KBM-7 (cell line): ENCODE data around the gene ACBD4.

Experiments
- DNase-seq: peaks from one replicate; pipeline ENCODE4 v3.0.0-alpha.2; 2015
- in situ Hi-C: fragments of 300-500 bp; cut with MboI; formaldehyde crosslinking; loops from 2 replicates; pipeline ENCODE4 v1.14.3; 2020; ENCODE audit warnings: low sequenced_read_pairs, low pct_unique_long_range_greater_than_20kb, mixed read lengths

Gene ACBD4

GRCh38 chr17:45146166-45146565, 10.7 kb downstream of the ACBD4 start:
- in situ Hi-C loops, result no loop called here

GRCh38 chr17:45146592-45146889, 11.1 kb downstream of the ACBD4 start:
- no peak for DNase-seq
- in situ Hi-C loops, result no loop called here

More at GRCh38 chr17:45146166-45146565, 10.7 kb downstream of the ACBD4 start:
- DNase-seq, result no peak

GRCh38 chr17:45146890-45147580, 11.5 kb downstream of the ACBD4 start:
- in situ Hi-C loops, result no loop called here

GRCh38 chr17:45147581-45148182, 12.2 kb downstream of the ACBD4 start:
- in situ Hi-C loops, result no loop called here
- DNase-seq, result peak; percentile 93

More at GRCh38 chr17:45146890-45147580, 11.5 kb downstream of the ACBD4 start:
- DNase-seq, result no peak

GRCh38 chr17:45148183-45149036, 12.9 kb downstream of the ACBD4 start, which contains the start of gene HEXIM1:
Gene HEXIM1, plus strand, starts transcription at chr17:45148475. Its CDS starts 716 bp downstream, at chr17:45149191.
- peak; percentile 100 for DNase-seq
- in situ Hi-C loops, result no loop called here

- in situ Hi-C loops, result no loop called here
- DNase-seq, result peak; percentile 87
These were observed 13.7 kb downstream of the ACBD4 start for GRCh38 chr17:45149037-45149668.

GRCh38 chr17:45149669-45150664, 14.5 kb downstream of the ACBD4 start:
- in situ Hi-C loops, result no loop called here

GRCh38 chr17:45150911-45151809, 15.7 kb downstream of the ACBD4 start:
- in situ Hi-C loops, result no loop called here

More at GRCh38 chr17:45149669-45150664, 14.5 kb downstream of the ACBD4 start:
- peak; percentile 57 for DNase-seq

GRCh38 chr17:45155029-45155428, 19.5 kb downstream of the ACBD4 start:
- in situ Hi-C loops, result no loop called here
- DNase-seq, result no peak

More at GRCh38 chr17:45150911-45151809, 15.7 kb downstream of the ACBD4 start:
- DNase-seq, result peak; percentile 54

GRCh38 chr17:45155483-45155882, 20.0 kb downstream of the ACBD4 start:
- peak; percentile 36 for DNase-seq
- in situ Hi-C loops, result no loop called here

- in situ Hi-C loops, result no loop called here
- DNase-seq, result no peak
These were observed 20.8 kb downstream of the ACBD4 start for GRCh38 chr17:45156242-45156641.

- DNase-seq, result peak; percentile 65
- in situ Hi-C loops, result no loop called here
These were observed 25.2 kb downstream of the ACBD4 start for GRCh38 chr17:45160447-45161287.

- in situ Hi-C loops, result no loop called here
These were observed 26.0 kb downstream of the ACBD4 start, which contains the start of gene HEXIM2 for GRCh38 chr17:45161288-45162024. Gene HEXIM2, plus strand, starts transcription at chr17:45161875. Its CDS starts 919 bp downstream, at chr17:45162794.

GRCh38 chr17:45162025-45162687, 26.7 kb downstream of the ACBD4 start:
- DNase-seq, result no peak
- in situ Hi-C loops, result no loop called here

More at GRCh38 chr17:45161288-45162024, 26.0 kb downstream of the ACBD4 start, which contains the start of gene HEXIM2:
- DNase-seq, result peak; percentile 100

- no peak for DNase-seq
- in situ Hi-C loops, result no loop called here
These were observed 29.3 kb downstream of the ACBD4 start for GRCh38 chr17:45164734-45165269.
